Measurements from ENCODE around the gene KSR2. TPM values are rescaled to one million over a fixed set of nuclear protein-coding genes. Genes with fewer than 3 reads are reported as not detected.

The KSR2 gene
- total and polyA plus RNA-seq, 2 of the 4 experiments (the other 2 are of a cell fraction): not detected

DNA sequence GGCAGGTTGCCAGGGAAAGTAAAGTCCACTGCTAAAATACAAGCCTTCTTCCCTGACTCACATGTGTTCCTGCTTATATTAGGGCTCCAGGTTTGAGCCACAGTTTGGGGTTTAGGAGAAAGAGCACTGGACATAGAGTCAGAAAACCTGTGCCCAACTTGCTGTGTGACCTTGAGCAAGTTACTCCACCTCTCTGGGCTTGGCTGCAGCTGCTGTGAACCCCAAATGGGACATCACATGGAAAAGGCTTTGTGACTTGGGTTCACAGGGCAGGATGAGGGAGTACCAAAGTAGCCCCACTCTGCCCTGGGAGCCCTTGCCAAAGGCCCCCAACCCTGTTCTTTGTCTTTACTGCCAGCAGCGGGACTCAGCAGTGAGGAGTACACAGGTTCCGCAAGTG is 528.4 kb downstream of the KSR2 start:
- Histone ChIP-seq H3K4me3 (ENCODE audit: insufficient read depth, low read depth, low read length) (no peak overlapping the region), H2AK5ac (ENCODE audit: low read depth, low read length) (no peak overlapping the region), H3K27ac (ENCODE audit: insufficient read depth, low read length) (no peak overlapping the region), H3K18ac (ENCODE audit: low read depth, low read length) (no peak overlapping the region), H3K36me3 (ENCODE audit: control insufficient read depth, insufficient read depth, low read length) (no peaks in the 10 kb centered on the region), H2BK120ac (ENCODE audit: low read depth, low read length) (no peak overlapping the region), H3K4me2 (ENCODE audit: low read depth, low read length) (no peak overlapping the region), H3K9me3 (ENCODE audit: control insufficient read depth, insufficient read depth, low read length) (peaks cover 54% of the 10 kb centered on the region), H2AK9ac (replicated peaks; ENCODE audit: low read depth, low read length, poor library complexity) (no peak overlapping the region), H4K20me1 (ENCODE audit: insufficient read depth, low read length) (no peaks in the 10 kb centered on the region), H3K14ac (replicated peaks; ENCODE audit: low read depth, low read length) (no peak overlapping the region), H3K56ac (ENCODE audit: extremely low read depth, insufficient read depth, low read length) (no peak overlapping the region), H2AFZ (replicated peaks; ENCODE audit: low read length, poor library complexity) (no peak overlapping the region), H2BK20ac (ENCODE audit: low read depth, low read length) (no peak overlapping the region), H2BK15ac (ENCODE audit: low read depth, low read length) (no peak overlapping the region), H3K9ac (ENCODE audit: low read depth, low read length) (no peak overlapping the region), H2BK5ac (ENCODE audit: low read depth, low read length, poor library complexity, severe bottlenecking) (no peak overlapping the region), H3K4ac (ENCODE audit: low read depth, low read length) (no peak overlapping the region), H4K8ac (ENCODE audit: low read depth in 2 of 2, low read length in 2 of 2) (no peak overlapping the region), H3K9me1 (ENCODE audit: insufficient read depth, low read length) (no peaks in the 10 kb centered on the region), H4K91ac (ENCODE audit: insufficient read depth, low read depth, low read length) (no peak overlapping the region), H3K27me3 (ENCODE audit: control insufficient read depth, insufficient read depth, low read length) (no peaks in the 10 kb centered on the region), H4K5ac (ENCODE audit: low read depth, low read length) (no peak overlapping the region), H3K23ac (ENCODE audit: low read depth, low read length) (no peak overlapping the region), H3K4me1 (ENCODE audit: control insufficient read depth, insufficient read depth, low read length) (no peaks in the 10 kb centered on the region), H3K79me1 (ENCODE audit: low read depth in 1 of 2, low read length in 2 of 2) (no peaks in the 10 kb centered on the region)
- DNase-seq: no peak
- dilution Hi-C loops (cut with HindIII; ENCODE audit: low sequenced_read_pairs, unreplicated experiment) (no loop called here), intact Hi-C loops (cut with micrococcal nuclease) (no loop called here), in situ Hi-C loops (cut with MboI; ENCODE audit: low sequenced_read_pairs) (no loop called here)
- no peak for ATAC-seq (ENCODE audit: low read depth)
- ChIA-PET CTCF (no interaction called here), POLR2A (ENCODE audit: unreplicated experiment) (no interaction called here)
- TF ChIP-seq SMC3 (IDR thresholded peaks at IDR 0.05; ENCODE audit: low read depth, low read length) (no peak), CHD1 (IDR thresholded peaks at IDR 0.05; ENCODE audit: low read depth, low read length) (no peak), CEBPB (IDR thresholded peaks at IDR 0.05; ENCODE audit: low read depth, low read length) (no peak), RAD21 (IDR thresholded peaks at IDR 0.05; ENCODE audit: low read length) (no peak), RCOR1 (IDR thresholded peaks at IDR 0.05; ENCODE audit: insufficient replicate concordance, low read length) (no peak), MAZ (IDR thresholded peaks at IDR 0.05; ENCODE audit: borderline replicate concordance, low read depth, low read length) (no peak), RFX5 (IDR thresholded peaks at IDR 0.05; ENCODE audit: low read depth, low read length) (no peak), MXI1 (IDR thresholded peaks at IDR 0.05; ENCODE audit: borderline replicate concordance, low read depth, low read length) (no peak)
- TF ChIP-seq, protein P1, sequence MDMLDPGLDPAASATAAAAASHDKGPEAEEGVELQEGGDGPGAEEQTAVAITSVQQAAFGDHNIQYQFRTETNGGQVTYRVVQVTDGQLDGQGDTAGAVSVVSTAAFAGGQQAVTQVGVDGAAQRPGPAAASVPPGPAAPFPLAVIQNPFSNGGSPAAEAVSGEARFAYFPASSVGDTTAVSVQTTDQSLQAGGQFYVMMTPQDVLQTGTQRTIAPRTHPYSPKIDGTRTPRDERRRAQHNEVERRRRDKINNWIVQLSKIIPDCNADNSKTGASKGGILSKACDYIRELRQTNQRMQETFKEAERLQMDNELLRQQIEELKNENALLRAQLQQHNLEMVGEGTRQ (IDR thresholded peaks at IDR 0.05; ENCODE audit: low read depth, low read length): no peak
- TF ChIP-seq, protein P2, sequence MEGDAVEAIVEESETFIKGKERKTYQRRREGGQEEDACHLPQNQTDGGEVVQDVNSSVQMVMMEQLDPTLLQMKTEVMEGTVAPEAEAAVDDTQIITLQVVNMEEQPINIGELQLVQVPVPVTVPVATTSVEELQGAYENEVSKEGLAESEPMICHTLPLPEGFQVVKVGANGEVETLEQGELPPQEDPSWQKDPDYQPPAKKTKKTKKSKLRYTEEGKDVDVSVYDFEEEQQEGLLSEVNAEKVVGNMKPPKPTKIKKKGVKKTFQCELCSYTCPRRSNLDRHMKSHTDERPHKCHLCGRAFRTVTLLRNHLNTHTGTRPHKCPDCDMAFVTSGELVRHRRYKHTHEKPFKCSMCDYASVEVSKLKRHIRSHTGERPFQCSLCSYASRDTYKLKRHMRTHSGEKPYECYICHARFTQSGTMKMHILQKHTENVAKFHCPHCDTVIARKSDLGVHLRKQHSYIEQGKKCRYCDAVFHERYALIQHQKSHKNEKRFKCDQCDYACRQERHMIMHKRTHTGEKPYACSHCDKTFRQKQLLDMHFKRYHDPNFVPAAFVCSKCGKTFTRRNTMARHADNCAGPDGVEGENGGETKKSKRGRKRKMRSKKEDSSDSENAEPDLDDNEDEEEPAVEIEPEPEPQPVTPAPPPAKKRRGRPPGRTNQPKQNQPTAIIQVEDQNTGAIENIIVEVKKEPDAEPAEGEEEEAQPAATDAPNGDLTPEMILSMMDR (conservative IDR thresholded peaks at IDR 0.05; ENCODE audit: low read depth, low read length): no peak
- WGBS, 2 experiments (ENCODE audit: extremely low coverage in 2 of 2, insufficient read length in 1 of 2): 94% methylated on average over 2 of the region's 2 CpGs; no CpG with 5 or more reads in 1 of the 2 experiments
- BruUV-seq (replicated peaks): no TSS peak

All from IMR-90 (cell line).